ENCODE measurements around the gene TCP1. TPM values are rescaled to one million over a fixed set of nuclear protein-coding genes. Genes with fewer than 3 reads are reported as not detected.

TCP1 gene
- total and polyA plus RNA-seq, 2 experiments from 2014 or later, result 222 to 346 TPM

GRCh38 chr6:159837511-159837910, 48.1 kb upstream of the TCP1 start:
- no peaks in the 10 kb centered on the region for H3K36me3 ChIP-seq (ENCODE audit: insufficient read depth)
- no peaks in the 10 kb centered on the region for H4K20me1 ChIP-seq (replicated peaks; ENCODE audit: insufficient read depth)
- H2AFZ ChIP-seq, result no peak overlapping the region; the same call in 1 of the 2 replicates
- DNase-seq (ENCODE audit: low spot score), result no peak
- TF ChIP-seq POLR2AphosphoS5 (IDR thresholded peaks at IDR 0.05; ENCODE audit: low read depth), result no peak
- ATAC-seq, result no peak
- Mint-ChIP-seq H3K4me3 (no peak overlapping the region), H3K27ac (peak overlapping the region; percentile 18; the same call in 1 of the 2 replicates), H3K4me1 (peaks cover 50% of the 10 kb centered on the region), H3K9me3 (no peaks in the 10 kb centered on the region), H3K27me3 (ENCODE audit: insufficient read depth, low read depth, poor library complexity) (peaks cover 4% of the 10 kb centered on the region), H3K36me3 (ENCODE audit: low read depth) (no peaks in the 10 kb centered on the region)
- H3F3A ChIP-seq (replicated peaks; ENCODE audit: low read depth), result no peaks in the 10 kb centered on the region
- no peak overlapping the region for H3K4me2 ChIP-seq
- no peaks in the 10 kb centered on the region for H3K79me2 ChIP-seq (replicated peaks; ENCODE audit: insufficient read depth)
- peaks cover 26% of the 10 kb centered on the region for H3K4me1 ChIP-seq (ENCODE audit: insufficient read depth)
- H3K9me2 ChIP-seq (ENCODE audit: insufficient read depth), result no peaks in the 10 kb centered on the region
- no peak overlapping the region for H3K27ac ChIP-seq (ENCODE audit: low read depth)
- H3K4me3 ChIP-seq, result no peak overlapping the region
- H3K27me3 ChIP-seq (ENCODE audit: insufficient read depth), result no peaks in the 10 kb centered on the region

DNA sequence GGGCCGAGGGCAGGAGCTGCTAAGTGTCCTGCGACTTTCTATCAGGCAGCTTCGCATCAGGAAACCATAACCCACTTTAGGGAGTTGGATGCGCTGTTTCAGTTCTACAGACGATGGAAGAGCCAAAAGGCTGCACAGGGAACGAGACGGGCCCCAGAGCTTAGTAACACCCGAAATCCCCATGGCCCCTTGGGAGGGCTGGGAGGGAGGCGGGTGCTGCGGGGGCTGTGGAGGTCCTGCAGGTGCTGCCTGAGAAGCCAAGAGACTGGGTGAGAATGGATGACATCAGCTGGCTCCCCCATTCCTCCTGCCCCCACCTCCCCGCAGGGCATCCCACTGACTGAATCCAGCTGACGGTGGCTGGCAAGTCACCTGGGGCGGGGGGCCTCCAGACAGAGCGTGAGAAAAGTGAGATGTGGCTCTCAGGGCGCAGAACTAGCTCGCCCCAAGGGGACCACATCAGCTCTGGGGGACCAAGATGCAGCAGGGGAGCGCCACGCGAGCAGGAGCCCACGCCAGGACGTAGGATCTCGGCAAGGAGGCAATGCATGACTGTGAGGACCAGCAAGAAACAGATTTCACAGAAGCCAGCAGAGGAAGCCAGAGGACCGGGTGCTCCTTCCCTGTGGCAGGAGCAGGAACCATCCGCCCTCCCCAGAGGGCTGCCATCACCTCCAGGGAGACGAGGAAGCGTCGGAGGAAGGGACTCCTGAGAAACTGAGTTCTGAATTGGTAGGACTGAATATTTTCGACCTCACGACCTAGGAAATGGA, 47.5 kb upstream of the TCP1 start:
- Mint-ChIP-seq H3K4me1 (peaks cover 48% of the 10 kb centered on the region), H3K36me3 (ENCODE audit: low read depth) (no peaks in the 10 kb centered on the region), H3K27me3 (ENCODE audit: insufficient read depth, low read depth, poor library complexity) (peaks cover 8% of the 10 kb centered on the region), H3K4me3 (no peak overlapping the region), H3K27ac (peak overlapping the region; percentile 18; the same call in 1 of the 2 replicates), H3K9me3 (no peaks in the 10 kb centered on the region)
- H3K27me3 ChIP-seq (ENCODE audit: insufficient read depth), result no peaks in the 10 kb centered on the region
- no peaks in the 10 kb centered on the region for H3K79me2 ChIP-seq (replicated peaks; ENCODE audit: insufficient read depth)
- H3K4me1 ChIP-seq (ENCODE audit: insufficient read depth), result peaks cover 26% of the 10 kb centered on the region
- no peaks in the 10 kb centered on the region for H3K36me3 ChIP-seq (ENCODE audit: insufficient read depth)
- DNase-seq (ENCODE audit: low spot score) (no peak), ATAC-seq (peak; percentile 18; the same call in 1 of the 3 replicates)
- no peak overlapping the region; the same call in 1 of the 2 replicates for H2AFZ ChIP-seq
- H3F3A ChIP-seq (replicated peaks; ENCODE audit: low read depth), result no peaks in the 10 kb centered on the region
- no peak overlapping the region for H3K27ac ChIP-seq (ENCODE audit: low read depth)
- H3K4me3 ChIP-seq, result no peak overlapping the region
- no peaks in the 10 kb centered on the region for H4K20me1 ChIP-seq (replicated peaks; ENCODE audit: insufficient read depth)
- no peak overlapping the region for H3K4me2 ChIP-seq
- no peaks in the 10 kb centered on the region for H3K9me2 ChIP-seq (ENCODE audit: insufficient read depth)
- TF ChIP-seq, protein P1, sequence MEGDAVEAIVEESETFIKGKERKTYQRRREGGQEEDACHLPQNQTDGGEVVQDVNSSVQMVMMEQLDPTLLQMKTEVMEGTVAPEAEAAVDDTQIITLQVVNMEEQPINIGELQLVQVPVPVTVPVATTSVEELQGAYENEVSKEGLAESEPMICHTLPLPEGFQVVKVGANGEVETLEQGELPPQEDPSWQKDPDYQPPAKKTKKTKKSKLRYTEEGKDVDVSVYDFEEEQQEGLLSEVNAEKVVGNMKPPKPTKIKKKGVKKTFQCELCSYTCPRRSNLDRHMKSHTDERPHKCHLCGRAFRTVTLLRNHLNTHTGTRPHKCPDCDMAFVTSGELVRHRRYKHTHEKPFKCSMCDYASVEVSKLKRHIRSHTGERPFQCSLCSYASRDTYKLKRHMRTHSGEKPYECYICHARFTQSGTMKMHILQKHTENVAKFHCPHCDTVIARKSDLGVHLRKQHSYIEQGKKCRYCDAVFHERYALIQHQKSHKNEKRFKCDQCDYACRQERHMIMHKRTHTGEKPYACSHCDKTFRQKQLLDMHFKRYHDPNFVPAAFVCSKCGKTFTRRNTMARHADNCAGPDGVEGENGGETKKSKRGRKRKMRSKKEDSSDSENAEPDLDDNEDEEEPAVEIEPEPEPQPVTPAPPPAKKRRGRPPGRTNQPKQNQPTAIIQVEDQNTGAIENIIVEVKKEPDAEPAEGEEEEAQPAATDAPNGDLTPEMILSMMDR (conservative IDR thresholded peaks at IDR 0.05; ENCODE audit: low read depth in 2 of 2), result no peak
- TF ChIP-seq ZNF331 (CRISPR knock-in tag; IDR thresholded peaks at IDR 0.05; ENCODE audit: low read depth) (no peak), ZNF462 (CRISPR knock-in tag; IDR thresholded peaks at IDR 0.05) (no peak), ZNF114 (CRISPR knock-in tag; IDR thresholded peaks at IDR 0.05) (no peak), ETS1 (IDR thresholded peaks at IDR 0.05) (no peak), NANOG (IDR thresholded peaks at IDR 0.05; ENCODE audit: borderline replicate concordance) (no peak), CREB1 (CRISPR knock-in tag; IDR thresholded peaks at IDR 0.05; ENCODE audit: low read depth) (no peak)

Measured in GM23338 (cell line).